ENCODE data around the gene PLPPR1. TPM values are rescaled to one million over a fixed set of nuclear protein-coding genes. Genes with fewer than 3 reads are reported as not detected.

PLPPR1 gene
- total and polyA plus RNA-seq, 2 experiments from 2014 or later = 1.3 to 3.7 TPM

GRCh38 chr9:101165131-101165530 lies 136.6 kb downstream of the PLPPR1 start:
- no peaks in the 10 kb centered on the region for H3K27me3 Mint-ChIP-seq (ENCODE audit: insufficient read depth, low read depth, poor library complexity)
- no peak overlapping the region for H3K4me3 ChIP-seq
- peaks cover 13% of the 10 kb centered on the region for H3K4me1 Mint-ChIP-seq
- H3K79me2 ChIP-seq (replicated peaks; ENCODE audit: insufficient read depth) = no peaks in the 10 kb centered on the region
- H3K27ac Mint-ChIP-seq = no peak overlapping the region
- H3K4me1 ChIP-seq (ENCODE audit: insufficient read depth) = no peaks in the 10 kb centered on the region
- H3K36me3 ChIP-seq (ENCODE audit: insufficient read depth) = no peaks in the 10 kb centered on the region
- no peak for ATAC-seq
- no peaks in the 10 kb centered on the region for H3K27me3 ChIP-seq (ENCODE audit: insufficient read depth)
- H3K27ac ChIP-seq (ENCODE audit: low read depth) = no peak overlapping the region
- no peak overlapping the region for H2AFZ ChIP-seq
- TF ChIP-seq NANOG (IDR thresholded peaks at IDR 0.05; ENCODE audit: borderline replicate concordance) = no peak
- no peak for TF ChIP-seq POLR2AphosphoS5 (IDR thresholded peaks at IDR 0.05; ENCODE audit: low read depth)
- TF ChIP-seq STAT1 (IDR thresholded peaks at IDR 0.05; ENCODE audit: unreplicated experiment) = no peak
- no peak for TF ChIP-seq EZH2 (IDR thresholded peaks at IDR 0.05; ENCODE audit: low read depth, unreplicated experiment)
- no peak for TF ChIP-seq REST (IDR thresholded peaks at IDR 0.05; ENCODE audit: unreplicated experiment)
- TF ChIP-seq, protein P1, sequence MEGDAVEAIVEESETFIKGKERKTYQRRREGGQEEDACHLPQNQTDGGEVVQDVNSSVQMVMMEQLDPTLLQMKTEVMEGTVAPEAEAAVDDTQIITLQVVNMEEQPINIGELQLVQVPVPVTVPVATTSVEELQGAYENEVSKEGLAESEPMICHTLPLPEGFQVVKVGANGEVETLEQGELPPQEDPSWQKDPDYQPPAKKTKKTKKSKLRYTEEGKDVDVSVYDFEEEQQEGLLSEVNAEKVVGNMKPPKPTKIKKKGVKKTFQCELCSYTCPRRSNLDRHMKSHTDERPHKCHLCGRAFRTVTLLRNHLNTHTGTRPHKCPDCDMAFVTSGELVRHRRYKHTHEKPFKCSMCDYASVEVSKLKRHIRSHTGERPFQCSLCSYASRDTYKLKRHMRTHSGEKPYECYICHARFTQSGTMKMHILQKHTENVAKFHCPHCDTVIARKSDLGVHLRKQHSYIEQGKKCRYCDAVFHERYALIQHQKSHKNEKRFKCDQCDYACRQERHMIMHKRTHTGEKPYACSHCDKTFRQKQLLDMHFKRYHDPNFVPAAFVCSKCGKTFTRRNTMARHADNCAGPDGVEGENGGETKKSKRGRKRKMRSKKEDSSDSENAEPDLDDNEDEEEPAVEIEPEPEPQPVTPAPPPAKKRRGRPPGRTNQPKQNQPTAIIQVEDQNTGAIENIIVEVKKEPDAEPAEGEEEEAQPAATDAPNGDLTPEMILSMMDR (conservative IDR thresholded peaks at IDR 0.05; ENCODE audit: low read depth in 2 of 2) = no peak
- TF ChIP-seq ZNF331 (CRISPR knock-in tag; IDR thresholded peaks at IDR 0.05; ENCODE audit: low read depth) = no peak
- TF ChIP-seq ETS1 (IDR thresholded peaks at IDR 0.05) = no peak
- TF ChIP-seq JUNB (IDR thresholded peaks at IDR 0.05; ENCODE audit: unreplicated experiment) = no peak
- TF ChIP-seq EZH2phosphoT487 (IDR thresholded peaks at IDR 0.05; ENCODE audit: unreplicated experiment) = no peak
- TF ChIP-seq ZNF114 (CRISPR knock-in tag; IDR thresholded peaks at IDR 0.05) = no peak
- TF ChIP-seq ZNF462 (CRISPR knock-in tag; IDR thresholded peaks at IDR 0.05) = no peak
- TF ChIP-seq CREB1 (CRISPR knock-in tag; IDR thresholded peaks at IDR 0.05; ENCODE audit: low read depth) = no peak
- H3K4me3 Mint-ChIP-seq = no peak overlapping the region
- H3K36me3 Mint-ChIP-seq (ENCODE audit: low read depth) = no peaks in the 10 kb centered on the region
- H3K4me2 ChIP-seq = no peak overlapping the region
- H3F3A ChIP-seq (replicated peaks; ENCODE audit: low read depth) = no peaks in the 10 kb centered on the region
- H4K20me1 ChIP-seq (replicated peaks; ENCODE audit: insufficient read depth) = no peaks in the 10 kb centered on the region
- H3K9me2 ChIP-seq (ENCODE audit: insufficient read depth) = no peaks in the 10 kb centered on the region
- H3K9me3 Mint-ChIP-seq = no peaks in the 10 kb centered on the region
- no peak for DNase-seq (ENCODE audit: low spot score)

All from GM23338 (cell line).